HG03103 (cell line): ENCODE results near the gene TEDDM1.
A peak's percentile ranks its signal among the peaks of the same experiment; 100 is the strongest.
"Not testable (repeated sequence)": the region's sequence is repeated elsewhere in the genome, so short reads cannot be mapped to it uniquely, and the experiment has no call there.

Source experiments
- ATAC-seq: cut with Tn5 transposase; IDR thresholded peaks from one replicate; pipeline ENCODE4 v1.9.1; 2021; ENCODE audit warnings: low read depth; ENCODE audit not compliant: unreplicated experiment

Gene TEDDM1

GRCh38 chr1:182400567-182400966 is at the start of gene TEDDM1:
TEDDM1 (minus strand) TSS chr1:182400667; CDS start chr1:182400485, 182 bp downstream.
- ATAC-seq, result no peak

GRCh38 chr1:182450087-182450486 is 49.6 kb upstream of the TEDDM1 start, which contains the start of gene RGSL1:
RGSL1 (plus strand) TSS chr1:182450146; CDS start chr1:182450166, 20 bp downstream.
- ATAC-seq, result no peak

- no peak for ATAC-seq
These were observed 47.2 kb upstream of the TEDDM1 start for GRCh38 chr1:182447660-182448059.

- ATAC-seq, result not testable (repeated sequence)
These were observed 46.7 kb upstream of the TEDDM1 start for GRCh38 chr1:182447124-182447523.

- peak; percentile 54 for ATAC-seq
These were observed 45.7 kb upstream of the TEDDM1 start for GRCh38 chr1:182446033-182446669.

GRCh38 chr1:182444497-182444896 is 44.0 kb upstream of the TEDDM1 start:
- ATAC-seq, result no peak

GRCh38 chr1:182442333-182442732 is 41.9 kb upstream of the TEDDM1 start:
- ATAC-seq, result no peak

GRCh38 chr1:182441719-182442118 is 41.3 kb upstream of the TEDDM1 start:
- ATAC-seq, result no peak

GRCh38 chr1:182438326-182438725 is 37.9 kb upstream of the TEDDM1 start:
- ATAC-seq, result no peak

GRCh38 chr1:182433580-182433979 is 33.1 kb upstream of the TEDDM1 start:
- ATAC-seq, result no peak

GRCh38 chr1:182431278-182431677 is 30.8 kb upstream of the TEDDM1 start:
- ATAC-seq, result no peak

GRCh38 chr1:182430263-182431068 is 30.0 kb upstream of the TEDDM1 start:
- peak; percentile 41 for ATAC-seq

- no peak for ATAC-seq
These were observed 27.6 kb upstream of the TEDDM1 start for GRCh38 chr1:182428043-182428442.

- peak; percentile 50 for ATAC-seq
These were observed 26.3 kb upstream of the TEDDM1 start for GRCh38 chr1:182426442-182427430.

- no peak for ATAC-seq
These were observed 15.3 kb upstream of the TEDDM1 start for GRCh38 chr1:182415789-182416188.

- ATAC-seq, result no peak
These were observed 13.5 kb upstream of the TEDDM1 start for GRCh38 chr1:182413969-182414368.

- ATAC-seq, result no peak
These were observed 13.0 kb upstream of the TEDDM1 start for GRCh38 chr1:182413486-182413885.

GRCh38 chr1:182410620-182411273 is 10.3 kb upstream of the TEDDM1 start:
- ATAC-seq, result no peak

- no peak for ATAC-seq
These were observed 9.7 kb upstream of the TEDDM1 start for GRCh38 chr1:182410138-182410537.

GRCh38 chr1:182408435-182409075 is 8.1 kb upstream of the TEDDM1 start:
- ATAC-seq, result no peak
